T-helper 22 cell (primary cell): ENCODE data around the gene RASGRP1.
A peak's percentile ranks its signal among the peaks of the same experiment; 100 is the strongest.
"Not testable (repeated sequence)": the region's sequence is repeated elsewhere in the genome, so short reads cannot be mapped to it uniquely, and the experiment has no call there.

Experiments
- DNase-seq: peaks from one replicate; pipeline ENCODE4 v3.0.0-alpha.2; 2020; ENCODE audit warnings: low read depth

The RASGRP1 gene

GRCh38 chr15:38564557-38565286 is at the start of gene RASGRP1:
RASGRP1 (minus strand) TSS chr15:38564814; CDS start chr15:38564628, 186 bp downstream.
- DNase-seq: peak; percentile 77

DNA sequence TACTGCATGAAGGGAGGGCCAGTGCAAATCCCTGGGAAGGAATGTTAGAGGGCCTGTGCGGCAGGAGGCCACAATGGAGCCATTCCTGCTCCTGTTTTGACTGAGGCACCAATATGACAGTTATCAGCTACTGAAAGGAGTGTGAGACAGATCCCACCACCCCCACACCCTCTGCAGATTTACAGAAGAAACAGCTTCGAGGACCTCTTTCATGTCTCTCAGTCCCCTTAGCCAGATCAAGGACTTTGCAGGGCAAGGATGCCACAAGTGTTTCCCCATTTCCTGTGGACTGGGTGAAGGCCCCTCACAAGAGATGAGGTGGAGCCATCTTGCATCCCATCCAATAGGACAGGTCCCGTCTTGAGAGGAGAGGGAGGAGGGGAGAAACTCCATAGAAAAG is 48.5 kb upstream of the RASGRP1 start:
- DNase-seq: no peak

GRCh38 chr15:38612159-38612863 is 47.7 kb upstream of the RASGRP1 start:
- DNase-seq: no peak

DNA sequence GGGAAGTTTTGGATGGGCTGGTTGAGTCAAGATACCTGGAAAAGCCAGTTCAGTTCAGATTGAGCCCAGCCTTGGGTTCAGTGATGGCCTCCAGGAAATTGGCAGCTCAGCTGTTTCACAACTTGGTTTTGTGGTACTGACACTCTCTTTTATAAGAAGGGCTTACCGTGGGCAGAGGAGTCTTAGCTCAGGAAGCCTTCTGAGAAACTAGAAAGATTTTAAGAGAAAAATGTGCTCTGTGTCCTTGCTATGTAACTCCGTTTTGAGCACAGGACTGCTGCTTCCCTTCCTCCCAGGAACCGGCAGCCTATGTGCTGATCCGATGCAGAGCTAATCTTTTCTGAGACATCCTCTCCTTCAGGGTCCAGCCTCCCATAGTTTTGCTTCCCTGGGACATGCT is 46.6 kb upstream of the RASGRP1 start:
- no peak for DNase-seq

- DNase-seq: no peak
Measured at GRCh38 chr15:38610748-38611147, 46.1 kb upstream of the RASGRP1 start.

DNA sequence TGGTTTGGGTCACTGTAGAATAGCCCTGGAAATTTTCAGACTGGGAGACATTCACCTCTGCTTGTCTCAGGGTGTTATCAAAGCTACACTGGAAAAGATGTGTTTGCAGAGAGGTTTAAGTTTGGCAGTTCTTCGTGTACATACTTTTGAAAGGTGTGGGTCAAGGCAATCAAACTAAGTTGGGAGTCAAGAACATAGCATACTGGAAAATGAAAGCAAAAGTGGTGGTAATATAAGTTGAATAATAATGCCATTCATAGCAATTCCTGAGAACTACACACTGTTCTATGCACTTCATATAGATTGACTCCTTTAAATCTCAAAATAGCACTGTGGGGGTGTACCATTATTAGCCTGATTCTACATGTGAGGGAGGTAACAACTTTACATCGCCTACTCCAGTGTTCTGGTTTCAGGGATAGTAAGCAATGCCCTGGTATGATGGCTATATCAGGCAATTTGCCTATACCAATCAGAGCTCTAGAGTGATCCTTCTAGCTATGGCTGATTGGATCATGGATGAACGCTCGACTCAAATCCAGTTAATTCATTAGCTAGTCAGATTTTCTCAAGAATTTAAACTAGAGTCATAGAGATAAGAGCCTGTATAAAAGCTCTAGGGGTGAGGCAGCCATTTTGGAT is 44.6 kb upstream of the RASGRP1 start:
- no peak for DNase-seq

GRCh38 chr15:38608682-38609081 is 44.1 kb upstream of the RASGRP1 start:
- DNase-seq: no peak

GRCh38 chr15:38605744-38606143 is 41.1 kb upstream of the RASGRP1 start:
- DNase-seq: no peak

- DNase-seq: no peak
Measured at GRCh38 chr15:38603672-38604071, 39.1 kb upstream of the RASGRP1 start.

- DNase-seq: no peak
Measured at GRCh38 chr15:38602910-38603670, 38.5 kb upstream of the RASGRP1 start.

GRCh38 chr15:38600236-38600635 is 35.6 kb upstream of the RASGRP1 start:
- no peak for DNase-seq

- DNase-seq: no peak
Measured at GRCh38 chr15:38598749-38599148, 34.1 kb upstream of the RASGRP1 start.

GRCh38 chr15:38597219-38597800 is 32.7 kb upstream of the RASGRP1 start:
- no peak for DNase-seq

- DNase-seq: no peak
Measured at GRCh38 chr15:38593524-38593923, 28.9 kb upstream of the RASGRP1 start.

- no peak for DNase-seq
Measured at GRCh38 chr15:38589502-38589901, 24.9 kb upstream of the RASGRP1 start.

DNA sequence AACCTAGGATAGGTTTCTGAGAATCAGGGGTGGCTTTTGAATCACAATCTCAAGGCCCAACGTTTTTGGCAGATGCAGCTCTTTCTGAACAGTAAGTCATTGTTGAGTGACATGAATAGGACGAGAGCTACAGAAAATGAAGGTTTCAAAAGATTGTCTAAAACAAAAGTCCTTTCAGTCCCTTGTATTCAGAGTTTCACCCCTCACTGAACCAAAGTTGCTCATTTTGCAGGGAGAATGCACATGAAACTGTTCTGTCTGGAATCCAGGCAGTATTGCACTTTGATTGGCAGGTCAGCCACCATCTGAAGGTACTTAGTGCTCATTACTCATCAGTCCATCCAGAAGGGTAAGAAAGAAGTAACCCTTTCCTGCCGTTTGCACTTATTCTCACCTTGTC is 24.1 kb upstream of the RASGRP1 start:
- DNase-seq: no peak

- no peak for DNase-seq
Measured at GRCh38 chr15:38587214-38587613, 22.6 kb upstream of the RASGRP1 start.

- not testable (repeated sequence) for DNase-seq
Measured at GRCh38 chr15:38586005-38586404, 21.4 kb upstream of the RASGRP1 start.

GRCh38 chr15:38578626-38579025 is 14.0 kb upstream of the RASGRP1 start:
- no peak for DNase-seq

DNA sequence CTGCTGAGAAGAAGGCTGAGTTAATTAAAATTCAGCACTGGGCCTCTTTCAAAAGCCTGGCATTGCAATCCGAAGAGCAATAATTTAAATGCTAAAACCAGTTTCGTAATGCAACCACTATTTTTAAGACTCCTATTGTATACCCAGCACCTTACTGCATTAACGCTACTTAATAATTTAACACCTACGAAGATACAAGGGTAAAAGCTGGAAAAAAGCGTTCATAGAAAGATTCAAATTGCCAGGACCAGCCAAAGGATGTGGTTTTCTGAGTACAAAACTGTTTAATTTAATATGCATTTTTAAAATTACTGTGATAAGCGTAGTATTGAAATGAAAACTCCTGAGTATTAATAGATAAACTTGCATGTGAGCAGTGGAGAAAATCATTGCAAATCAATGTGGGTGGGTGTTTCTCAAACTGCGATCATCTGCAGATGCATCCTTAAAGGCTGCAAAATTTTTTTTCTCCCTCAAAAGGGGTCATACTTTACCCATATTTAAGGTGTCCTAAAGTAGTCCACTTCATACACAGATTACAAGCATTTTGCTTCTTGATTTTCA is 12.9 kb upstream of the RASGRP1 start:
- no peak for DNase-seq

DNA sequence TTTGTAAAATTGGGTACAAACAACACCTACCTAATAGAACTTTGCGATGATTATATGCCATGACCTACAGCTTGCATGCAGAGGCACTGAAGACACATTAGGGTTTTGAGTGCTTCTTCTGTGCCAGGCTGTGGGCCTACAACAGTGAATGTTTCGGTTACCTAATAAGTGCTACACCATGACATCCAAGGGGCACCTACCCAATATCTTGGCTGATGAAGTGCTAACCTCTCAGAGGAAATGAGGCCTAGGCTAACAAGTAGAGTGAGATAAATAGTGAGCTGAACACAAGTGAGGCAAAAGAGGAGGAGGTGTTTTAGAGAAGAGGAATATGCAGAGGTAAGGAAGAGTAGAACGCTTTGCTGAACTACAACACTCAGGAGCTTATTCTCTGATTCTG is 12.2 kb upstream of the RASGRP1 start:
- no peak for DNase-seq

DNA sequence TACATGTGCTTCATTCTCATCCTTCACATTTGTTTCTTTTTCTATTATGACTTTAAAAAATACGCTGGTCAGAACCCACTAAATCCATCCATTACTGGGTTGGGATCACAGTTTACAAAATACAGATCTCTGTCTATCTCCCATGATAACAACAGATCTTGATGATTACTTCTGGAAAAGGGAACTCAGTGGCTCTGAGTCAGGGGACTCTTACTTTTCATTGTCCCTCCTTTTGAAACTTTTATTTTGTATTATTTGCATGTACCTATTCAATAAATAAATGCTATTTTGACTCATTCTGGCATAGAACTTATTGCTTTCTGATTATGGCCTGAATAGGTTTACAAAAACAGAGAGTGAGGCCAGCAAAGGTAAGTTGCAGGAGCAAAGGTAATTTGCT is 11.6 kb upstream of the RASGRP1 start:
- no peak for DNase-seq
